SW 1271 (cell line): Measurements from ENCODE around the gene ARSA.
"Not testable (repeated sequence)": the region's sequence is repeated elsewhere in the genome, so short reads cannot be mapped to it uniquely, and the experiment has no call there.

Experiments used
- DNase-seq, 2 experiments: peaks; one replicate each; lab custom pipeline; 2025; lab: John Stamatoyannopoulos, UW

The ARSA gene

DNA sequence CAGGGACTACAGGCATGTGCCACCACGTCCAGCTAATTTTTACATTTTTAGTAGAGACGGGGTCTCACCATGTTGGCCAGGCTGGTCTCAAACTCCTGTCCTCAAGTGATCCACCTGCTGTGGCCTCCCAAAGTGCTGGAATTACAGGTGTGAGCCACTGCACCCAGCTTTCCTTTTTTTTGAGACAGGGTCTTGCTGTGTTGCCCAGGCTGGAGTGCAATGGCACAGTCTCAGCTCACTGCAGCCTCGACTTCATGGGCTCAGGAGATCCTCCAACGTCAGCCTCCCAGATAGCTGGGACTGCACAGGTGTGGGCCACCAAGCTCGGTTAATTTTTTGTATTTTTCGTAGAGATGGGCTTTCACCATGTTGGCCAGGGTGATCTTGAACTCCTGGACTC, 26.7 kb upstream of the ARSA start:
- DNase-seq = not testable (repeated sequence)

DNA sequence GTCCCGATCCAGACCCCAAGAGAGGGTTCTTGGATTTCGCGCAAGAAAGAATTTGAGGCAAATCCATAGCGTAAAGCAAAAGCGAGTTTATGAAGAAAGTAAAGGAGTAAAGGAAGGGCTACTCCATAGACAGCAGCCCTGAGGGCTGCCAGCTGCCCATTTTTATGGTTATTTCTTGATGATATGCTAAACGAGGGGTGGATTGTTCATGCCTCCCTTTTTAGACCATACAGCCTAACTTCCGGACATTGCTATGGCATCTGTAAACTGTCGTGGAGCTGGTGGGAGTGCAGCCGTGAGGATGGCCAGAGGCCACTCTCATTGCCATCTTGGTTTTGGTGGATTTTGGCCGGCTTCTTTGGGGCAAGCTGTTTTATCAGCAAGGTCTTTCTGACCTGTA, 25.3 kb upstream of the ARSA start:
- DNase-seq = no peak

GRCh38 chr22:50643821-50644101, 15.8 kb upstream of the ARSA start:
- DNase-seq = not testable (repeated sequence)

- not testable (repeated sequence) for DNase-seq
These were observed 15.3 kb upstream of the ARSA start for GRCh38 chr22:50643021-50643820.

- DNase-seq = no peak
These were observed 14.0 kb upstream of the ARSA start for GRCh38 chr22:50641696-50642607.

- no peak for DNase-seq
These were observed 13.1 kb upstream of the ARSA start for GRCh38 chr22:50640857-50641647.

GRCh38 chr22:50640296-50640695, 12.3 kb upstream of the ARSA start:
- not testable (repeated sequence) for DNase-seq

DNA sequence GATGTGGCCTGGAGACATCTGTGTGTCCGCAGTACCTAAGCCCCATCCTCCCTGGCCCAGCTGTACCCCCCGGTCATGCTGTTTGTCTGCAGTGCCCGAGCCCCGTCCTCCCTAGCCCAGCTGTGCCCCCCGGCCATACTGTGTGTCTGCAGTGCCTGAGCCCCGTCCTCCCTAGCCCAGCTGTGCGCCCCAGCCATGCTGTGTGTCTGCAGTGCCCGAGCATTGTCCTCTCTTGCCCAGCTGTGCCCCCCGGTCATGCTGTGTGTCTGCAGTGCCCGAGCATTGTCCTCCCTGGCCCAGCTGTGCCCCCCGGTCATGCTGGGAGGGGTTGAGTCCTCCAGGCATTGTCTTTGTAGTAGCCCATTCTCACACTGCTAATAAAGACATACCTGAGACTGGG, 7.6 kb upstream of the ARSA start:
- no peak for DNase-seq

GRCh38 chr22:50633771-50634170, 5.8 kb upstream of the ARSA start:
- no peak for DNase-seq

GRCh38 chr22:50633086-50633485, 5.1 kb upstream of the ARSA start:
- no peak for DNase-seq

GRCh38 chr22:50630376-50630775, 2.4 kb upstream of the ARSA start:
- no peak for DNase-seq

DNA sequence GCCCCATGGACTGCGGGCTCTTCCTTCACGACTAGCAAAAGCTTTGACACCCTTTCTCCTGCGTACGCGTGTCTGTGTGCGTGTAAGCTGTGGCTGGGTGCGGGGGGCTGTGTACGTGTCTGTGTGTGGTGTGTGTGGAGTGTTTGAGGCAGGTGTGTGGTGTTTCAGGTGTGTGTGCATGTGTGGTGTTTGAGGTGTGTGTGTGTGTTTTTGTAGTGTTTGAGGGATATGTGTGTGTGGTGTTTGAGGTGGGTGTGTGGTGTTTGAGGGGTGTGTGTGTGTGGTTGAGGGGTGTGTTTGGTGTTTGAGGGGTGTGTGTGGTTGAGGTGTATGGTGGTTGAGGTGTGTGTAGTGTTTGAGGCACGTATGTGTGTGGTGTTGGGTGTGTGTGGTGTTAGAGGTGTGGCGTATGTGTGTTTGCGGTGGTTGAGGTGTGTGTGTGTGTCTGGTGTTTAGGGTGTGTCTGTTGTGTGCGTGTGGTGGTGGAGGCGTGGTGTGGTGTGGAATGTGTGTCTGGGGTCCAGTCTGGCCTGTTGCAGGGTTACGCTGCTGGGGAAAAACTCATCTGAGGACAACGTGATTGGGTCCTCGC, 687 bp upstream of the ARSA start:
- no peak for DNase-seq

GRCh38 chr22:50626850-50627641, 906 bp downstream of the ARSA start:
- no peak for DNase-seq

GRCh38 chr22:50626314-50626849, 1.6 kb downstream of the ARSA start:
- no peak for DNase-seq

- no peak for DNase-seq
These were observed 2.2 kb downstream of the ARSA start for GRCh38 chr22:50625568-50626313.

- DNase-seq = no peak
These were observed 2.8 kb downstream of the ARSA start for GRCh38 chr22:50625131-50625567.

DNA sequence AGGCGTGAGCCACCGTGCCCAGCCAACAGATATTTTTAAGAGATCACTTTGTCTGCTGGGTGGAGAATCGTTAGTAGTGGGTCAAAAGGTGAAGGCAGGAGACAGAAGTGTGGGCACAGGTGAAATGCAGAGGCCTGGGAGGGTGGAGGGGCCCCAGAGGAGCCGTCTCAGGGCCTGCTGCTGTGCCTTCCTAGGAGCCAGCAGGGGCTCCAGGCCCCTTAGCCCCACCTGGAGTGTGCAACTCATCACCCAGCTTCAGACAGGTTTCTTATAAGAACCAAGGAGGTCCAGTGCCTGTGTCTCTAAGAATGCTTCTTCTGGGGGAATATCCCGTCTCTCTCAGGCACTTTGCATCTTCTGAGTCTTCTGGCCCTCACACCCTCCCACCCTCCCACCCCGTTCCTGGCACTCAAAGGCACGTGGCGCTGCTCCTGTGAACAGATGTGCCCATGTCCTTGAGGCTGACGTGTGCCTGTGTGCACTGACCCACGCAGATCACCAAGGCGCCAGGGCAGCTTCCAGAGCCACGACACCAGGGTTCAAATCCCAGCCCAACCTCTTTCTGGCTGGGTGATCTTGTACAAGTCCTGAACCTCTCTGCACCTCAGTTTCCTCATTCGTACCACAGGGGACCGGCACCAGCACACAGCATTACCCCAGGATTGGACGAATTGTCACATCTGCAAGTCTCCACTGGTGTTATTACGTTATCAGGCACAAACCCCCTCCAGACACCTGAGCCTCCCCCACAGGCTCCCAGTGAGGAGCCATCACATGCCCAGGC, 3.4 kb downstream of the ARSA start:
- no peak for DNase-seq

DNA sequence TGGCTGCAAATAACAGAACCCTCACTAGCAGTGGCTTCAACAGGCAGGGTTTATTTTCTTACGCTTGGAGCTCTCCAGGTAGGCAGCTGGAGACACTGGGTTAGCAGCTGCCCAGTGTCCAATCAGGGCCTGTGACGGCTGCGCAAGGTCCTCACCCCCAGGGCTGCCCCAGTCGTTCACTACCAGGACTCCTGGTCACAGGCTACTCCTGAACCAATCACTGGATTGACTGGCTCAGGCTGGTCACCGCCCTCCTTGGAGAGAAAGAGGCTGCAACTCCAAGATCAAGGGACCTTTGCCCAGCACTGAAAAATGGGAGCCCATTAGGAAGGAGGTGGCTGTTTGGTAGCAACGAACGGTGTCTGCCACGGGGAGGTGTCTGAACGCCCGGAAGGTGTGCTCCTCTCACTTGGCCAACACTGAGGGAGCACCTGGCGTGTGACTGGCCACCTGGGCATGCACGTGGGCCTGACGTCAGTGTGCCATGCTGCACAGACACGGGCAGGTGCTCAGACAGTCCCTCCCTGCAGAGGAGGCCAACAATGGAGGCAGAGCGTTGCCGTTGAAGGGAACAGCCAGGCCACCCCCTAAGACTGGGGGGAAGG, 5.1 kb downstream of the ARSA start:
- no peak for DNase-seq
